Ishikawa (cell line): ENCODE data around the gene MNT.

Experiments
- CEBPB ChIP-seq: IDR thresholded peaks from 2 replicates; pipeline ENCODE4 v1.6.1; 2012
- CREB1 ChIP-seq: IDR thresholded peaks from 2 replicates; pipeline ENCODE4 v1.6.1; 2012; ENCODE audit warnings: low read depth
- EGR1 ChIP-seq: IDR thresholded peaks from 2 replicates; pipeline ENCODE4 v1.6.1; 2012
- EP300 ChIP-seq: IDR thresholded peaks from 2 replicates; pipeline ENCODE4 v1.6.1; 2012; ENCODE audit warnings: borderline replicate concordance
- FOXM1 ChIP-seq: IDR thresholded peaks from 2 replicates; pipeline ENCODE4 v1.6.1; 2012; ENCODE audit warnings: low read depth, borderline replicate concordance
- NFIC ChIP-seq: IDR thresholded peaks from 2 replicates; pipeline ENCODE4 v1.6.1; 2012
- RAD21 ChIP-seq: IDR thresholded peaks from 2 replicates; pipeline ENCODE4 v1.6.1; 2012; ENCODE audit warnings: low read depth
- TAF1 ChIP-seq: IDR thresholded peaks from 2 replicates; pipeline ENCODE4 v1.6.1; 2012; ENCODE audit warnings: low read depth, mild to moderate bottlenecking
- TCF12 ChIP-seq: IDR thresholded peaks from 2 replicates; pipeline ENCODE4 v1.6.1; 2012; ENCODE audit warnings: low read depth
- TEAD4 ChIP-seq: IDR thresholded peaks from 2 replicates; pipeline ENCODE4 v1.6.1; 2012
- YY1 ChIP-seq: IDR thresholded peaks from 2 replicates; pipeline ENCODE4 v1.6.1; 2012; ENCODE audit warnings: low read depth
- ZBTB7A ChIP-seq: IDR thresholded peaks from 2 replicates; pipeline ENCODE4 v1.6.1; 2012; ENCODE audit warnings: low read depth
- TF ChIP-seq, protein P1 (sequence below): IDR thresholded peaks from 2 replicates; pipeline ENCODE4 v1.6.1; 2012; ENCODE audit warnings: low read depth, mild to moderate bottlenecking
- TF ChIP-seq, protein P2 (sequence below): IDR thresholded peaks from 2 replicates; pipeline ENCODE4 v1.6.1; 2012
- TF ChIP-seq, protein P3 (sequence below): IDR thresholded peaks from 2 replicates; pipeline ENCODE4 v1.6.1; 2012

Gene MNT

DNA sequence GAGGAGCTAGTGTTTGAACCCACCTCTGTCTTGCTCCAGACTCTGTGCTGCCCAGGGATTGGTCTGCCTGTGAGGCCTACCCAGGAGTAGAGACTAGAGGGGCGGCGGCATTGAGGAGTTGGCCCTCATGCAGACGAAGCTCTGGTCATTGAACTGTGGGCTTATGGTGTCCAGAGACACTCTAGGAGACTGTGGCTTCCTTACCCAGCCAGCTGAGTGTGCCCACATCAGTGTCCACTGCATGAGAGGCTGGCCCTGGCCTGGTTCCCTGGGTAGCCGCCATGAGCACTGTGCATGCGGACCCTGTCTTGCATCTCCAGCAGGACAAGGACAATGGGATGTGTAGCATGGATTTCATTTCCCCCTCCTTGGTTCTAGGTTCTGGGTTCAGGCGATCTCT lies 49.6 kb downstream of the MNT start:
- TF ChIP-seq TEAD4: no peak
- TF ChIP-seq, protein P1, sequence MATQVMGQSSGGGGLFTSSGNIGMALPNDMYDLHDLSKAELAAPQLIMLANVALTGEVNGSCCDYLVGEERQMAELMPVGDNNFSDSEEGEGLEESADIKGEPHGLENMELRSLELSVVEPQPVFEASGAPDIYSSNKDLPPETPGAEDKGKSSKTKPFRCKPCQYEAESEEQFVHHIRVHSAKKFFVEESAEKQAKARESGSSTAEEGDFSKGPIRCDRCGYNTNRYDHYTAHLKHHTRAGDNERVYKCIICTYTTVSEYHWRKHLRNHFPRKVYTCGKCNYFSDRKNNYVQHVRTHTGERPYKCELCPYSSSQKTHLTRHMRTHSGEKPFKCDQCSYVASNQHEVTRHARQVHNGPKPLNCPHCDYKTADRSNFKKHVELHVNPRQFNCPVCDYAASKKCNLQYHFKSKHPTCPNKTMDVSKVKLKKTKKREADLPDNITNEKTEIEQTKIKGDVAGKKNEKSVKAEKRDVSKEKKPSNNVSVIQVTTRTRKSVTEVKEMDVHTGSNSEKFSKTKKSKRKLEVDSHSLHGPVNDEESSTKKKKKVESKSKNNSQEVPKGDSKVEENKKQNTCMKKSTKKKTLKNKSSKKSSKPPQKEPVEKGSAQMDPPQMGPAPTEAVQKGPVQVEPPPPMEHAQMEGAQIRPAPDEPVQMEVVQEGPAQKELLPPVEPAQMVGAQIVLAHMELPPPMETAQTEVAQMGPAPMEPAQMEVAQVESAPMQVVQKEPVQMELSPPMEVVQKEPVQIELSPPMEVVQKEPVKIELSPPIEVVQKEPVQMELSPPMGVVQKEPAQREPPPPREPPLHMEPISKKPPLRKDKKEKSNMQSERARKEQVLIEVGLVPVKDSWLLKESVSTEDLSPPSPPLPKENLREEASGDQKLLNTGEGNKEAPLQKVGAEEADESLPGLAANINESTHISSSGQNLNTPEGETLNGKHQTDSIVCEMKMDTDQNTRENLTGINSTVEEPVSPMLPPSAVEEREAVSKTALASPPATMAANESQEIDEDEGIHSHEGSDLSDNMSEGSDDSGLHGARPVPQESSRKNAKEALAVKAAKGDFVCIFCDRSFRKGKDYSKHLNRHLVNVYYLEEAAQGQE: no peak
- TF ChIP-seq, protein P2, sequence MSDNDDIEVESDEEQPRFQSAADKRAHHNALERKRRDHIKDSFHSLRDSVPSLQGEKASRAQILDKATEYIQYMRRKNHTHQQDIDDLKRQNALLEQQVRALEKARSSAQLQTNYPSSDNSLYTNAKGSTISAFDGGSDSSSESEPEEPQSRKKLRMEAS: no peak
- TF ChIP-seq TAF1: no peak
- no peak for TF ChIP-seq EP300
- TF ChIP-seq, protein P3, sequence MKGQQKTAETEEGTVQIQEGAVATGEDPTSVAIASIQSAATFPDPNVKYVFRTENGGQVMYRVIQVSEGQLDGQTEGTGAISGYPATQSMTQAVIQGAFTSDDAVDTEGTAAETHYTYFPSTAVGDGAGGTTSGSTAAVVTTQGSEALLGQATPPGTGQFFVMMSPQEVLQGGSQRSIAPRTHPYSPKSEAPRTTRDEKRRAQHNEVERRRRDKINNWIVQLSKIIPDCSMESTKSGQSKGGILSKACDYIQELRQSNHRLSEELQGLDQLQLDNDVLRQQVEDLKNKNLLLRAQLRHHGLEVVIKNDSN: no peak
- TF ChIP-seq FOXM1: no peak
- no peak for TF ChIP-seq CREB1
- TF ChIP-seq RAD21: no peak
- no peak for TF ChIP-seq ZBTB7A
- TF ChIP-seq NFIC: no peak
- no peak for TF ChIP-seq YY1
- TF ChIP-seq CEBPB: no peak
- no peak for TF ChIP-seq TCF12
- TF ChIP-seq EGR1: no peak

DNA sequence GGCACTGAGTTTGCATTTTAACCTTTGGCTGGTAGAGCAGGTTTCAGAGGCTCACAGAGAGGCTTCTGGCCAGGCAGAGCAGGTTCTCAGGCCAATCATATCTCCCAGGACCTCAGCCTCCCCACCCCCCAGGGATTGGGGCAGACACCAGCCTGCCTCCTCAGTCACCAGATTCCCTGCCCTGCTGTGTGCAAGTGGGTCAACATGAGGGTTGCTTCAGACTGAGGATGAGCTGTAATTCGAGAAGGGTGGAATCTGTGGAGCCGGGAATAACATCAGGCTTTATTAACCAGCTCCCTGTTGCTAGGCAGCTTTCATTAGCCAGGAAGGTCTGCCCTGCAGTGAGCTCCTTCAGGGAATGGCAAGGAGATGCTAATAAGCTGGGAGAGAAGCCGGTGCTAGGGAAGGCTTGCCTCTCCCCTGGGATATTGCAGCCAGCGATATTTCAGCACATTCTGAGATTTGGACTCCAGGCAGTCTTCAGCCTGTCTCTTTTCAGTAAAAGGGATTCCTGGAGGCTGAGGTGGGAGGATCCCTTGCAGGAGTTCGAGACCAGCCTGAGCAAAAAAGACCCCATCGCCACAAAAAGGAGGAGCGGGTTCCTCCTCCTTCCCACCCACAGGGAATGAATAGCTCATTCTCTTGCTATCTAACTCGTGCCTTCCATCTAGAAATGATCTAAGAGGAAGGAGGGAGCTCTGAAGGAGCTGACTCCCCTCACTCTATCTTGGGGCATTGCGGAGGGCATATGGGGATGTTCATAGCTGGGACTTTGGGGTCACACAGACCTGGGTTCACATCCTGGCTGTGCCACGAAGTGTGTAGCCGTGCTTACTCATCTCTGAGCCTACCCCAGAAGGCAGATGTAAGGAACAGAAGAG lies 52.8 kb downstream of the MNT start:
- TF ChIP-seq EGR1 (no peak), ZBTB7A (no peak), RAD21 (no peak), NFIC (no peak), CEBPB (no peak), YY1 (no peak), EP300 (no peak), CREB1 (no peak), TCF12 (no peak), TEAD4 (no peak), FOXM1 (no peak)
- TF ChIP-seq, protein P1: no peak

DNA sequence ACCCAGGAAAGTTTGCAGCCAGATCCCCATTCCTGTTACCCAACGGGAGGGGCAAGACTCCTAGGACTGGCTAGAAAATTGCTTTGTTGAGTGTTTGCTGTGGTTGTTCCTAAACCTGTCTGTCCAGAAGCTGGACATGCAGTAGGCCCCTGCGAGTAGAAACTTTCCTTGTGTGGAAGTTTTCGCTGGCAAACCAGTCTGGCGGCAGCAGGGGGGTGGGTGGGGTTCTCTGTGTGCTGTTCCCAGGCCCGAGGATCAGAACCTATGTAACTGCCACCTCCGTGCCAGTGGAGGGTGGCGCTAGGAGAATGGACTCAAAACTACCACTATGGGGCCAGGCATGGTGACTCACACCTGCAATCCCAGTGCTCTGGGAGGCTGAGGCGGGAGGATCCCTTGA lies 54.4 kb downstream of the MNT start:
- TF ChIP-seq TEAD4 (no peak), CREB1 (no peak), ZBTB7A (no peak), TAF1 (no peak), NFIC (no peak), TCF12 (no peak), EGR1 (no peak), YY1 (no peak), CEBPB (no peak), RAD21 (no peak), FOXM1 (no peak)
- TF ChIP-seq, protein P1: no peak
- TF ChIP-seq, protein P2: no peak
- TF ChIP-seq, protein P3: no peak

DNA sequence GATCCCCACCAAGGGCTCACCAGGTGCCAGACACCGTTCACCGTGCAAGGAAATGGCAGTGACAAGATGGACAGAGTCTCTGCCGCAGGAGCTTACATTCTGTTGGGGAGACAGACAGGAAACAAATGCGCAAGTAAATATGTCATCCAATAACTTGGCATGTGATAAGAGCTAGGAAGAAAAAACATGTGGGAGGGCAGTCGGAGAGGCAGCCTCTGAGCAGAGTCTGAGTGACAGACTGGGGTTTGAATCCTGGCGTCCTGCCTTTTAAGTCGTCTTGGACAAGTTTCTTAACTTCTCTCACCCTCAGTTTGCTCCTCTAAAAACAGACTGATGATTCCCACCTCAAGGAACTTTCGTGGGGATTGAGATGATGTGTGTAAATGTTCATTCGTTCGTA lies 56.3 kb downstream of the MNT start:
- TF ChIP-seq, protein P1: no peak
- no peak for TF ChIP-seq CREB1
- no peak for TF ChIP-seq EP300
- TF ChIP-seq TAF1: no peak
- no peak for TF ChIP-seq CEBPB
- no peak for TF ChIP-seq FOXM1
- TF ChIP-seq RAD21: no peak
- TF ChIP-seq TEAD4: no peak
